Neural cell (in vitro differentiated cells): ENCODE results near the gene FHIT.

Experiments used
- CTCF ChIP-seq: fragments of 450-650 bp; IDR thresholded peaks from 2 replicates; pipeline ENCODE4 v1.5.1; 2014; ENCODE audit warnings: antibody characterized with exemption, mild to moderate bottlenecking, moderate library complexity; ENCODE audit not compliant: poor library complexity, severe bottlenecking
- EP300 ChIP-seq: fragments of 450-650 bp; conservative IDR thresholded peaks from 2 replicates; pipeline ENCODE4 v1.6.1; 2014; ENCODE audit warnings: antibody characterized with exemption, mild to moderate bottlenecking, moderate library complexity; ENCODE audit not compliant: poor library complexity, severe bottlenecking
- EZH2 ChIP-seq: fragments of 200-600, 300-800 bp; shearing (Covaris generic), sonication (generic); IDR thresholded peaks from 2 replicates; pipeline ENCODE4 v1.6.1; 2014; ENCODE audit warnings: antibody characterized with exemption, low read length, borderline replicate concordance, mild to moderate bottlenecking; ENCODE audit not compliant: insufficient read depth, poor library complexity, severe bottlenecking
- MXI1 ChIP-seq: fragments of 450-650 bp; conservative IDR thresholded peaks from 2 replicates; pipeline ENCODE4 v1.6.1; 2014; ENCODE audit warnings: antibody characterized with exemption, mild to moderate bottlenecking; ENCODE audit not compliant: poor library complexity, severe bottlenecking
- POLR2AphosphoS5 ChIP-seq: IDR thresholded peaks from 2 replicates; pipeline ENCODE4 v1.6.1; 2012
- SMC3 ChIP-seq: fragments of 450-650 bp; conservative IDR thresholded peaks from 2 replicates; pipeline ENCODE4 v1.6.1; 2014; ENCODE audit warnings: antibody characterized with exemption, mild to moderate bottlenecking, moderate library complexity; ENCODE audit not compliant: poor library complexity
- TAF1 ChIP-seq: IDR thresholded peaks from 2 replicates; pipeline ENCODE4 v1.6.1; 2012; ENCODE audit warnings: low read depth
- TF ChIP-seq, protein P1 (sequence below): IDR thresholded peaks from 2 replicates; pipeline ENCODE4 v1.6.1; 2012; ENCODE audit warnings: borderline replicate concordance

GRCh38 chr3:61117045-61117898 is 134.0 kb downstream of the FHIT start:
- TF ChIP-seq CTCF (no peak), TAF1 (no peak), EP300 (no peak), POLR2AphosphoS5 (no peak), SMC3 (no peak), MXI1 (no peak), EZH2 (no peak)
- TF ChIP-seq, protein P1, sequence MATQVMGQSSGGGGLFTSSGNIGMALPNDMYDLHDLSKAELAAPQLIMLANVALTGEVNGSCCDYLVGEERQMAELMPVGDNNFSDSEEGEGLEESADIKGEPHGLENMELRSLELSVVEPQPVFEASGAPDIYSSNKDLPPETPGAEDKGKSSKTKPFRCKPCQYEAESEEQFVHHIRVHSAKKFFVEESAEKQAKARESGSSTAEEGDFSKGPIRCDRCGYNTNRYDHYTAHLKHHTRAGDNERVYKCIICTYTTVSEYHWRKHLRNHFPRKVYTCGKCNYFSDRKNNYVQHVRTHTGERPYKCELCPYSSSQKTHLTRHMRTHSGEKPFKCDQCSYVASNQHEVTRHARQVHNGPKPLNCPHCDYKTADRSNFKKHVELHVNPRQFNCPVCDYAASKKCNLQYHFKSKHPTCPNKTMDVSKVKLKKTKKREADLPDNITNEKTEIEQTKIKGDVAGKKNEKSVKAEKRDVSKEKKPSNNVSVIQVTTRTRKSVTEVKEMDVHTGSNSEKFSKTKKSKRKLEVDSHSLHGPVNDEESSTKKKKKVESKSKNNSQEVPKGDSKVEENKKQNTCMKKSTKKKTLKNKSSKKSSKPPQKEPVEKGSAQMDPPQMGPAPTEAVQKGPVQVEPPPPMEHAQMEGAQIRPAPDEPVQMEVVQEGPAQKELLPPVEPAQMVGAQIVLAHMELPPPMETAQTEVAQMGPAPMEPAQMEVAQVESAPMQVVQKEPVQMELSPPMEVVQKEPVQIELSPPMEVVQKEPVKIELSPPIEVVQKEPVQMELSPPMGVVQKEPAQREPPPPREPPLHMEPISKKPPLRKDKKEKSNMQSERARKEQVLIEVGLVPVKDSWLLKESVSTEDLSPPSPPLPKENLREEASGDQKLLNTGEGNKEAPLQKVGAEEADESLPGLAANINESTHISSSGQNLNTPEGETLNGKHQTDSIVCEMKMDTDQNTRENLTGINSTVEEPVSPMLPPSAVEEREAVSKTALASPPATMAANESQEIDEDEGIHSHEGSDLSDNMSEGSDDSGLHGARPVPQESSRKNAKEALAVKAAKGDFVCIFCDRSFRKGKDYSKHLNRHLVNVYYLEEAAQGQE: no peak
